Renal cortex interstitium (tissue), 11 donors: ENCODE results near the gene KCNMA1. TPM values are rescaled to one million over a fixed set of nuclear protein-coding genes. Genes with fewer than 3 reads are reported as not detected.
A peak's percentile ranks its signal among the peaks of the same experiment; 100 is the strongest.
"Not testable (repeated sequence)": the region's sequence is repeated elsewhere in the genome, so short reads cannot be mapped to it uniquely, and the experiment has no call there.

Experiments used
- DNase-seq, 11 donors: peaks; one replicate each; pipeline ENCODE4 v3.0.0-alpha.2; 2013; ENCODE audit warnings: low read depth in 9 of 11, low spot score in 4 of 11; ENCODE audit errors: extremely low read depth in 1 of 11
- polyA plus RNA-seq, 3 donors: library from polyadenylated mRNA; unstranded; fragments of 120-200 nt; gene quantifications; one replicate each; pipeline ENCODE4 v1.2.1, GENCODE V29; 2013; ENCODE audit not compliant: insufficient read length in 3 of 3

KCNMA1 gene
- polyA plus RNA-seq, 3 donors: 3.3 to 3.7 (median 3.3) TPM

DNA sequence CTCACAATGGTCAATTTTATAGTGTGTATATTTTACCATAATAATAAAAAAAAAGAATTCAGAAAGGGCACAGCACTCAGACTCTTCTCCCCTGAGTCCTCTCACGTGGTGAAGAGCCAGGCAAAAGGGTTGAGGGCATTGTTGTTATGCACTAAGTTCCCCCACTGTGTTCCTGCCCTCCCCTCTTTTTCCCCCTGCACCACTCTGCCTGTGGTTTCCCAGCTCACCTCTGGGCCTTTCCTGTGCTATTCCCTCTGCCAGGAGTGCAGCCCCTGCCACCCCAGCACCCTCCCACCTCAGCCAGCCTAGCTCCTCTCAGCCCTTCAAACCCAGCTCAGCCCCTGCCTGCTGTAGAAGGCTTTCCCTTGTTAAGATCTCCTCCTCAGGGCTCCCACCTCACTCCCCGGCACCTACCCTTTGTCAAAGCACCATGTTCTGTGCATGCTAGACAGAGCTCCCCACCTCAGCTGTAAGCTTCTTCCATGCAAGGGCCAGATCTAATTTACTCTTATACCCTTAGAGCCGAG is 108.5 kb downstream of the KCNMA1 start:
- no peak for DNase-seq

- no peak for DNase-seq
Measured at GRCh38 chr10:77527839-77528238, 109.8 kb downstream of the KCNMA1 start.

GRCh38 chr10:77526868-77527617 is 110.6 kb downstream of the KCNMA1 start:
- no peak for DNase-seq

GRCh38 chr10:77524281-77524711 is 113.3 kb downstream of the KCNMA1 start:
- no peak for DNase-seq

DNA sequence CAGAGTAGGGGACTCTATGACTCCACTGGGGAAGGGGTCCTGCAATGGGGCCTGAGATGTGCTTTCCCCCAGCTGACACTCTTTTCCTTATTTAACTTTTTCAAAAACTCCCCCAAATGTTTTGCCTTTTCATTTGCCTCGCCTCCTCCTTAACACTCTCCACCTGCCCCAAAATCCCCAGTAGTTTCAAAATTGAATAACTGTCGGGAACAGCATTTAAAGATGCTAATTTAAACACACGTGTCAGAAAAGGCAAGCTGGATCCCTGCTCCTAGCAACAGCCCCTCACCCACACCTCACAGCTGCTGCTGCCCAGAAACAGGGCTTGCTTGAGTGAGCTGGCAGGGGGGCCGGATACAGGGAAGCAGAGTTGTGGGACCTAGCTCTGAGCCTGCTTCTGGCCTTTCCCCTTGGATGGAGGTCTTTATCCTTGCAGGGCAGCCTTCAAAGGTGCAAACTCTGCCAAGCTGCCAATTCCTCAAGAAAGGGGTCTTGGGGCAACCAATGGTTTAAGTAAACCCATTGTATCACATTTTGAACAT is 115.3 kb downstream of the KCNMA1 start:
- DNase-seq: no peak

DNA sequence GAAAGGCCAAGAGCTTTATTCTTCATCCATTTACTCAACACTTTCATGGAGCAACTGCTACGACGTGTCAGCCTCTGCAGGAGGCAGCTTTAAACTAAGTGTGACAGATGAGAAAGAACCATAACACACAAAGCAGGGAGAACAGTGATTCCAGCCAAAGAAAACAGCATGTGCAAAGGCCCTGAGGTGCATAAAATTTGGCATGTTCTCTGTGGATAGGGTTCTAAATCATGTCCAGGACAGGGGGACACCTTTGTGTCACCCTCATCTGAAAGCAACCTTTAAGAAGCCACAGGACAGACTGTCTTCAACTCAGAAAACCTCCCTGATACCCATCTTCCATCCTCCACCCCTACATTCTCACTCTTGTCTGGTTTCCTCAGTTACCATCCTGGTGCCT is 116.6 kb downstream of the KCNMA1 start:
- DNase-seq: no peak

DNA sequence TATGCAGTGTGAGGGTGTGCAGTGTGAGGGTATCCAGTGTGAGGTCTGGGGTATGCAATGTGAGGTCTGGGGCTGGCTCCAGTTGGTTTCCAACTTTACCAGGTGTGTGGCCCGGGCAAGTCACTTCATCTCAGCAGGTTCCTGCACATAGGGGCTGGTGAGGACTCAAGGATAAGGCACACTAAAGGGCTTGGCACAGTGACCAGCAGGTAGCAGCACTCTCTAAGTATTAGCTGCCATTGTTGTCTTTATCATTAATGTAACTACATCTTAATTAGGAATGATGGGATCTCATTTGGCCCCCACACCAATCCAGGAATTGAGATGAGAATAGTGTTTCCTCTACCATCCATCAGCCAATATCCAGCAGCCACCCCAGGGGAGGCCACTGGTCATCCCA is 117.3 kb downstream of the KCNMA1 start:
- no peak for DNase-seq

DNA sequence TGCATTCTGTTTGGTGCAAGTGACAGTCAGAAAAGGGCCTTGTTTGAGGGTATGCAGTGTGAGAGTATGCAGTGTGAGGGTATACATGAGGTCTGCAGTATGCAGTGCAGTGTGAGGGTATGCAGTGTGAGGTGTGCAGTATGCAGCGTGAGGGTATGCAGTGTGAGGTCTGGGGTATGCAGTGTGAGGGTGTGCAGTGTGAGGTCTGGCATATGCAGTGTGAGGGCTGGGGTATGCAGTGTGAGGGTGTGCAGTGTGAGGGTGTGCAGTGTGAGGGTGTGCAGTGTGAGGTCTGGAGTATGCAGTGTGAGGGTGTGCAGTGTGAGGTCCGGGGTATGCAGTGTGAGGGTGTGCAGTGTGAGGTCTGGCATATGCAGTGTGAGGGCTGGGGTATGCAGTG is 117.8 kb downstream of the KCNMA1 start:
- not testable (repeated sequence) for DNase-seq

- no peak for DNase-seq
Measured at GRCh38 chr10:77518910-77519274, 118.7 kb downstream of the KCNMA1 start.

DNA sequence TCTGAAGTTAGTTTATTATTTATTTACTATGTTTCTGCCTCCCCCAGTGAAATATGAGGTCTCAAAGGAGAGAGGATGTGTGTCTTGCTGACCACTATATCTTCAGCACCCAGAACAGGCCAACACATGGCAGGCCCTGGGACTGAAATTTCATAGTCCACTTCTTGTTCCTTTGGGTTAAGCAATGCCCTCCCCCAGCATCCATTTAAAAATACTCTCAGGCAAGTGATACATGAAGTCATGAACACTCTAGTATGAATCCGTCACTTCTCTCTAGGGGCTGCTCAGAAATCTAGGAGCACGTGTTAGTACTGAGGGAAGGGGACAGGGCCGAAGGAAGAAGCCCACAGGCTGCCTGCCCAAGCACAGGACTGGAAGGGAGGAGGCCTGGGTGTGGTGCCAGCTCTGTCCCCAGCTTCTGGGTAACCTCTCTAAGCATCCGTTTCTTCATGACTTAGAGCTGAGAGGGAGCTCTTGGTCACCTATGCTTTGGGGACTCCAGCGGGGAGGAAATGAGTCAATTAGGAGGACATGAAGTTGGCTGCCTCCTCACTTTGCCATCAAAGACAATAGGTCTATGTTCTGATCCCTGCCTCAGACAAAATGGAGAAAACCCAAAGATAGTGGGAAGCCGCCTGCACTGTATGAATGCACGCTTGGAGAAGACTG is 119.2 kb downstream of the KCNMA1 start:
- DNase-seq: no peak

- DNase-seq: no peak
Measured at GRCh38 chr10:77516575-77516974, 121.0 kb downstream of the KCNMA1 start.

DNA sequence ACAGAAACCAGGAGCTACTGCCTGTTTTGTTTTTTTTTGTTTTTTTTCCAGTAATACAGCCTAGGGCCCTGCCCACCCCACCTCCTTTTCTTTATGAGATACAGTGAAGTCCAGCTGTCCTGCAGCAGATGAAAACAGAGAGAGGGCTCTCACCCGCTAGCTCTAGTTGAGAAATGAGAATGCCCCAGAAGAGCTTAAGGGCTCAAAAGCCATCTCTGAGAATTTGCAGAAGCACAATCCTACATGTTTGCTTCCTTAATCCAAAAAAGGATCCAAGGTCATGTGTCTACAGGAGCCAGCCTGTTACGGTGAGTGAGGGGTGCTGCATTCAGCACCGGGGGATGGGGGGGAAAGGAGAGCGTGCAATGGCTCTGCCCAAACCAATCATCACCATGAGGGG is 122.7 kb downstream of the KCNMA1 start:
- DNase-seq: no peak

- peak in 2 of 11 donors; percentile 51 to 54 for DNase-seq
Measured at GRCh38 chr10:77513781-77514331, 123.8 kb downstream of the KCNMA1 start.

- no peak for DNase-seq
Measured at GRCh38 chr10:77513220-77513619, 124.4 kb downstream of the KCNMA1 start.

DNA sequence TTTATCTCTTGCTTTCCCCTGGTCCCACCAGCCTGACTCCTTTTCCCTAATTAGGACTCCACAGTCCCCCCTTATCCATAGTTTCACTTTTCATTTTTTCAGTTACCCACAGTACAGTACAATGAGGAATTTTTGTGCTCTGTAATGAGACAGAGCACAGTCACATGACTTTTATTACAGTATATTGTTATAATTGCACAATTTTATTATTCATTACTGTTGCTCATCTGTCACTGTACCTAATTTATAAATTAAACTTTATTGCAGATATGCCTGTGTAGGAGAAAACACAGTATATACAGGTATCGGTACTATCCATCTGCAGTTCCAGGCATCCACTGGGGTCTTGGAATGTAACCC is 125.4 kb downstream of the KCNMA1 start:
- no peak for DNase-seq

DNA sequence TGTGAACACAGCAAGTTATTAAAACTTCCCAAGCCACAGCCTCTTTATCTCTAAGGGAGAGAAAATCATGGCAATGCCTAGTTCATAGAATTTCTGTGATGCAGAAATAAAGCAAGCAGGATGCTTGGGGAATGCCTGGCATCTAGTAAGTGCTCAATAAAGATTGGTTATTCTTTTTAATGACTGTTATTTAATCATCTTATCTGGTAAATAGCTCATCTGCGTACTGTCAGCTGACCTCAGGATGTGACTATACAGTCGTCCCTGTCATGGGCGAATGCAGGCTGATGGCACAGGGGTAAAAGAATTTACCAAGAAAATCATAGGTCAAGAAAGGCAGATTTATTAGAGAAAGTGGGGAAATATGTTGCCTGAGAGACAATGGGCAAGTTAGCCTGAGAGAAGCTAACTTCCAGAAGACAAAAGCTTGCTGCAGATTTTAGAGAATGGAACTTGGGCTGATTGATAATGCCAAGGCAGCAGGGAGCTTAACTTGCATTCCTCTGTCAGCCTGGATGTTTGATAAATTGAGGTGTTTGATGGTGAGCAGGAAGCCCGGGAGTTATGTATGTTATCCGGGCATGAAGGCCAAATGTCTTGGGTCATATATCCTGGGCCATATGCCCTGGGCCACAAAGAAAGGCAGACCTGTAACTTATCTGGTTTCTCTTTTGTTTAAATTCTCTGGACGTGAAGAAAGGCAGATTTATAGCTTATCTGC is 126.0 kb downstream of the KCNMA1 start:
- no peak for DNase-seq

DNA sequence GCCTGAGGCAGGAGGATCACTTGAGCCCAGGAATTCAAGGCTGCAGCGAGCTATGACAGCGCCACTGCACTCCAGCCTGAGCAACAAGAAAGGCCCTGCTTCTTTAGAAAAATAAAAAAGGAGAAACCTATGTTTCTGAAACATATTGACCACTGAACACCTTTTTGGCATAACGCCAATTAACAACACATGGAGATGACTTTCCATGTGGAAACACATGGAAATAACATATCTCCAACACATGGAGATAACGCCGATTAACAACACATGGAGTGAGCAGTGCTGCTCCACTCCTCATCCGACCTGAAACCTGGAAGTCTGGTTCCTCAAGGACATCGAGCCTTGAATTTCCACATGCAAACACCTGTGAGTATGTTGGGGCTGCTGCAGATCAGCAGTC is 126.9 kb downstream of the KCNMA1 start:
- DNase-seq: no peak

- no peak for DNase-seq
Measured at GRCh38 chr10:77510294-77510693, 127.3 kb downstream of the KCNMA1 start.

- no peak for DNase-seq
Measured at GRCh38 chr10:77509391-77509790, 128.2 kb downstream of the KCNMA1 start.
